G401 (cell line): Measurements from ENCODE around the gene EIF5B. TPM values are rescaled to one million over a fixed set of nuclear protein-coding genes. Genes with fewer than 3 reads are reported as not detected.
"Not testable (repeated sequence)": the region's sequence is repeated elsewhere in the genome, so short reads cannot be mapped to it uniquely, and the experiment has no call there.

ENCODE experiments used
- DNase-seq: peaks from one replicate; pipeline ENCODE4 v3.0.0-alpha.2; 2015; ENCODE audit warnings: low spot score
- in situ Hi-C: cut with HindIII; loops from 2 replicates; pipeline ENCODE4 v1.10.0; 2016; ENCODE audit warnings: low sequenced_read_pairs, mixed read lengths
- total RNA-seq: library from RNA; depleted of rRNA; stranded (reverse); fragments of >200 nt; shearing (Covaris generic); gene quantifications from 2 replicates; pipeline ENCODE4 v1.2.3, GENCODE V29; 2014; rRNA removed

Gene EIF5B, protein sequence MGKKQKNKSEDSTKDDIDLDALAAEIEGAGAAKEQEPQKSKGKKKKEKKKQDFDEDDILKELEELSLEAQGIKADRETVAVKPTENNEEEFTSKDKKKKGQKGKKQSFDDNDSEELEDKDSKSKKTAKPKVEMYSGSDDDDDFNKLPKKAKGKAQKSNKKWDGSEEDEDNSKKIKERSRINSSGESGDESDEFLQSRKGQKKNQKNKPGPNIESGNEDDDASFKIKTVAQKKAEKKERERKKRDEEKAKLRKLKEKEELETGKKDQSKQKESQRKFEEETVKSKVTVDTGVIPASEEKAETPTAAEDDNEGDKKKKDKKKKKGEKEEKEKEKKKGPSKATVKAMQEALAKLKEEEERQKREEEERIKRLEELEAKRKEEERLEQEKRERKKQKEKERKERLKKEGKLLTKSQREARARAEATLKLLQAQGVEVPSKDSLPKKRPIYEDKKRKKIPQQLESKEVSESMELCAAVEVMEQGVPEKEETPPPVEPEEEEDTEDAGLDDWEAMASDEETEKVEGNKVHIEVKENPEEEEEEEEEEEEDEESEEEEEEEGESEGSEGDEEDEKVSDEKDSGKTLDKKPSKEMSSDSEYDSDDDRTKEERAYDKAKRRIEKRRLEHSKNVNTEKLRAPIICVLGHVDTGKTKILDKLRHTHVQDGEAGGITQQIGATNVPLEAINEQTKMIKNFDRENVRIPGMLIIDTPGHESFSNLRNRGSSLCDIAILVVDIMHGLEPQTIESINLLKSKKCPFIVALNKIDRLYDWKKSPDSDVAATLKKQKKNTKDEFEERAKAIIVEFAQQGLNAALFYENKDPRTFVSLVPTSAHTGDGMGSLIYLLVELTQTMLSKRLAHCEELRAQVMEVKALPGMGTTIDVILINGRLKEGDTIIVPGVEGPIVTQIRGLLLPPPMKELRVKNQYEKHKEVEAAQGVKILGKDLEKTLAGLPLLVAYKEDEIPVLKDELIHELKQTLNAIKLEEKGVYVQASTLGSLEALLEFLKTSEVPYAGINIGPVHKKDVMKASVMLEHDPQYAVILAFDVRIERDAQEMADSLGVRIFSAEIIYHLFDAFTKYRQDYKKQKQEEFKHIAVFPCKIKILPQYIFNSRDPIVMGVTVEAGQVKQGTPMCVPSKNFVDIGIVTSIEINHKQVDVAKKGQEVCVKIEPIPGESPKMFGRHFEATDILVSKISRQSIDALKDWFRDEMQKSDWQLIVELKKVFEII
- 7.4 and 8.1 TPM in 2 replicates for total RNA-seq

DNA sequence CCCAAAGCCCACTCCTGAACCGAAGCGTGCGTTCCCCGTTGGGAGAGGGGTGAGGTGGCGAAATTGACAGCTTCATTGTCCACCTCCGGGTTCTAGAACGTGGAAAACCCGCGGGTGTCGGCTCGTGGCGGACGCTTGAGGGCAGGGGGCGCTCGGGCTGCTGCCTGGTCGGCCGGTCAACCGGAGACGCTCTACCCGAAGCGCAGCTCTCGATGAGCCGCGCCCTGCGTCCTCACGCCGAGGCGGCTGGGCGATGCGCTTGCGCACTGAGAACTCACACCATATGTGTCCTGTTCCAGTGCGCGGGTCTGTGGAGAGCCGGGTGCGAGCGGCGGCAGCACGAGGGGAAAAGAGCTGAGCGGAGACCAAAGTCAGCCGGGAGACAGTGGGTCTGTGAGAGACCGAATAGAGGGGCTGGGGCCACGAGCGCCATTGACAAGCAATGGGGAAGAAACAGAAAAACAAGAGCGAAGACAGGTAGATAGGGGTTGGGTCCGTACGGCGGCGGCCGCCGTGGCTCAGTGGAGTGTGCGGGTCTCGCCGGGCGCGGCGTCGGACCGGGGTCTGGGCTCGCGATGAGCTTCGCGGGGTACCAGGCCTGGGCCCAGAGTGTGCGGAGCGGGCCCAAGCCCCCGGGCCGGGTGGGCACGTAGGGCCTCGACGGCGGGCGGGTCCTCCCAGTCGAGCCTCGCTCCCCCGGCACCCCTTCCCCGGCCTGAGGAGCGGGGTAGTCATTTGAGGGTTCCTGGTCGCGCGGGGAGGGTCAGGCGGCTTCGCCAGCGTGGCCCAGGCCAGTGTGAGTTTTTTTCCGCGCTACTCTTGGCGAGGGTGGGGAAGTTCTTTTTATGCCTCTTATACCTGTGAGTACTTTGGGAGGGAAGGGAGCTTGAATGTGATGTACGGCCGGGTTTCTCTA lies at the start of gene EIF5B:
EIF5B (plus strand) TSS at position 277 of the 916 bp plus-strand sequence; CDS start at position 443, 166 bp downstream.
- in situ Hi-C loops = no loop called here
- DNase-seq = peak; percentile 96

DNA sequence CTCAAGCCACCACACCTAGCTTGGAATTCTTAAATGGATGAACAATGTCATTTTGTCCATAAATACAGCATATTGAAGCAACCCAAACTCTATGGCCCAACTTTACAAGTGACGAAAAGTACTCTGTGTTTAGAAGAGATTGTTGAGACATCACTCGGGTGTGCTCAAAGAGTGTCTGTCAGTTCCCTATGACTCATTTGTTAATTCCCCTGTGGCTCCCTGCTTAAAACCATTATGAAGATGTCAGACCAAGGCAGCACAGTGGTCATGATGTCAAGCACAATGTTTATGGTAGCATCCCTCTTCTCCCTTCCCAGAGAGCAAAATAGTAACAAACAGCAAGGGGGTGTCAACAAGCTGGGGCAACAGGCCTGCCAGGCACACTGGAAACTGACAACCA lies 39.2 kb upstream of the EIF5B start:
- in situ Hi-C loops = no loop called here
- DNase-seq = no peak

DNA sequence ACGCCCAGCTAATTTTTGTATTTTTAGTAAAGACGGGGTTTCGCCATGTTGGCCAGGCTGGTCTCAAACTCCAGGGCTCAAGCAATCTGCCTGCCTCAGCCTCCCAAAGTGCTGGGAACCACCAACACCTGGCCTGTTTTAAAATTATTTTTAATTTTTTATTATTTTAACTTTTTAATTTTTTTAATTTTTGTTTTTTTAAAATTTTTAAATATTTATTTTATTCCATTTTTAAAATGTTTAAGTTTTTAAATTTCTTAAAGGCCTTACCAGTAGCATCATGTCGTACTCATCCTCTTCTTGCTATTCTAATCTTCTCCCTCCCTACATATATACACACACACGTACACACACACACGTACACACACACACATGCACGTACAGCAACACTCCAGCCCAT lies 37.6 kb upstream of the EIF5B start:
- DNase-seq = no peak
- in situ Hi-C loops = no loop called here

DNA sequence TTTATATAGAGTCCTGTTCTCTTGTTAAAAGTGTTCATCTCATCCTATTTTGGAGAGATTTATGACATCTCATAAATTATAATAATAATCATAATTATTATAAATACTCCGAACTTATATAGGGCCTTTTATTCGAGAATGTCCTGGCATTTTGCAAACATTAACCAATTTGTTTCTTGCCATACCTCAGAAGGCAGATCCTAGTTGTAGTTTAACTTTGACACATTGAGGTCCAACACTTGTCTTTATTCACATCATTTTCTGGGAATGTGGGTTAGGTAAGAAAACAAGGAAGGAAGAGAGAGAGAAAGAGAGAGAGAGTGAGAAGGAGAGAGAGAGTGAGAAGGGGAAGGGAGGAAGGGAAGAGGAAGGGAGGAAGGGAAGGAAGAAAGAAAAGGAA lies 36.1 kb upstream of the EIF5B start, which contains the start of gene LYG1:
LYG1 (minus strand) TSS at position 101 of the 400 bp plus-strand sequence. CDS start 5,527 bp downstream, outside the sequence.
- DNase-seq, in situ Hi-C loops: not testable (repeated sequence)

DNA sequence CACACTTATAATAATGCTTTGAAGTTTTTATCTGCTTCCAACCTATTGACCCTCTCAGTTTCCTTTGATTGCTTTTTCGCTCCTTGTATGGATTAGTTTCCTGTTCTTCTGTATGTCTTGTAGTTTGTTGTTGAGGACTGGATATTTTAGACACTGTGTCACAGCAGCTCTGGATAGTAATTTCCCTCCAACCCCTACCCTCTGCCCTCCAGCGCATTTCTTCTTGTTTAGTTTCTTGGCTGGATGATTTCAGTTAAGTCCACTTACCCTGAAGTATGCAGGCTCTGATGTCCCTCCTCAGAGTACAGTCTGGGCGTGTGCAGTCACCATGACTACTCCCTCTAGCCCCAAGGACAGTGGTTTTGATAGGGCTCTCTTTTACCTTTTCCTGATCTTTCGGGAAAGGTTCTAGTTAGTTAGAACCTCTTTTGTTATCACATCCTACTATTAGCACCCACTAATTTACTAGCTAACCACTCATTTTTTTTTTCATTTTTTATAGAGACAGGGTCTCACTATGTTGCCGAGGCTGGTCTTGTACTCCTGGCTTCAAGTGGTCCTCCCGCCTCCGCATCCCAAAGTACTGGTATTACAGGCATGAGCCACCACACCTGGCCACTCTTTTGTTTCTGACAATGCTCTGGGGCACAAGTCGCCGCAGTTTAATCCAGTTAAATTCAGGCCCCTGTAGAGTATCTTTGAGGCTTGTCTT lies 19.9 kb upstream of the EIF5B start:
- in situ Hi-C loops = no loop called here
- no peak for DNase-seq

DNA sequence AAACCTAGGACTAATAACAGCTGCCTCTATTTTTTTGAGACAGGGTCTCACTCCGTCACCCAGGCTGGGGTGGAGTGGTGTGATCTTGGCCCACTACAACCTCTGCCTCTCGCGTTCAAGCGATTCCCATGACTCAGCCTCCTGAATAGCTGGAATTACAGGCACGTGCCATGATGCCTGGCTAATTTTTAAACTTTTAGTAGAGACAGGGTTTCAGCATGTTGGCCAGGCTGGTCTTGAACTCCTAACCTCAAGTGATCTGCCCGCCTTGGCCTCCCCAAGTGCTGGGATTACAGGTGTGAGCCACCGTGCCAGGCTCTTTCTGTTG lies 19.4 kb upstream of the EIF5B start:
- DNase-seq, in situ Hi-C loops: not testable (repeated sequence)

DNA sequence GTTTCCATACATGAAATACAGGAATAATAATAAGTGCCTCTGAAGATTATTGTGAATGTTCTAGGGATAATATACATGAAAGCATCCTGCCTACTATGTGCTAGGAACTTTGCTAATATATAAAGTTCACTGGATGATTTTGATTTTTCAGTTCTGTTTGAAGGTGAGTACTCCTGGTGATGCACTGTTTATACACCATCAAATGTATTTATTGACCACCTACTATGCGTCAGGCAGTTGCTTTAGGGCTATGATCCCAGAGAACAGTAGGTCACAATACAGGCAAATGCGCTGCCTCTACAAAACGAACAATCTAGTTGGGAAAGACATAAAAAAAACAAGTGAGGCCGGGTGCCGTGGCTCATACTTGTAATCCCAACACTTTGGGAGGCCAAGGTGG lies 11.8 kb upstream of the EIF5B start:
- no peak for DNase-seq
- in situ Hi-C loops = no loop called here

DNA sequence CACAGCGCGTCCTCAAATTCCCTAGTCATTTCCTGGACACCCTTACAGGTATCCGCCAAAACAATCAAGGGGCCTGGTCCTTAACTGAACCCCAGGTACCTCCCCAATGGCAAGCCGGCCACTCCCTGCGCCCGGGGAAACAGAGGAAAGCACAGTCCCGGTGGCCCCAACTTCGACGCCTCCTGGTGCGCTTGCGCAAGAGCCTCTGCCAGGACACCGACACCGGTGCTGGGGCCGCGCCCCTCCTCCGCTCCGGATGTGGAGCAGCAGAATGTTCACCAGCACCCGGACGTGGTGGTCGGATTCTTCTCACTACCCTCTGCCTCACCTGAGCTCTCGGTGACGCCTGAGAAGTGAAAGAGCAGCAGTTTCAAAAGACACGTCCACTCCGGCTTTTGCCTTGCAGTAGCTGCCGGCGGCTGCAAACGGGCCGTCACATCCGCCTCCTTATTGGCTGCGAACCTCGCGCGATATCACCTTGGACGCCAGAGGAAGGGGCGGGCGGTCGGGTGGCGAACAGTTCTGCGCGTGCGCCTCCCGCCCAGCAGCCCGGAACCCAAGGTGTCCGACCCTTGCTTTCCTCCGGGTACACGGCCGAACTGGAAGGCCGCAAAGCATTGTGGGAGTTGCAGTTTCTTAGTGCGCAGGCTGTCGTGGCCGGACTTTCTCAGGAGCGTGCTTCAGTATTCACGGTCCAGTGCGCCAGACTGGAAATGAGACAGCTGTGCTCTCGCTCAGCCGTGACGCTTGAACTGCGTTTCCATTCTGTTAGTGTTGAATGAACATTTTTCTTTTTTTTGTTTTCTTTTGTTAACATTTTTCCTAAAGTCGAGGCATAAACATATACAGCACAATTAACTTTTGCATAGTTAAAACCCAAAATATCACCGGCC lies 1.0 kb upstream of the EIF5B start, which contains the start of gene TXNDC9:
TXNDC9 (minus strand) TSS at position 423 of the 893 bp plus-strand sequence. CDS start 3,123 bp downstream, outside the sequence.
- peak; percentile 99 for DNase-seq
- in situ Hi-C loops = no loop called here

DNA sequence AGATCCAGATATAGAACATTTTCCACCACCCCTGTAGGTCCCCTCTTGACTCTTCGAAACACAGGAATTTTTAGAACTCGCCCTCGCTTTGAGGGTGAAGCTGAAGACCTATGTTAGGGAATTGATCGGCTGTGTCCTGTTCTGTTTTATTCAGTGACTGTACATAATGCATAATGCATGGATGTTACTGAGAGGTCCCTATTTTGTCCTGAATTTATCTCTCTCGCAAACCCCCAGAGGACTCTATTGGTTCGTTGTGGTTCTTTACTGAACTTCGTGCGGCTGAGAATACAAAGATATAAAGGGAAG lies 431 bp upstream of the EIF5B start:
- no peak for DNase-seq
- in situ Hi-C loops = no loop called here

DNA sequence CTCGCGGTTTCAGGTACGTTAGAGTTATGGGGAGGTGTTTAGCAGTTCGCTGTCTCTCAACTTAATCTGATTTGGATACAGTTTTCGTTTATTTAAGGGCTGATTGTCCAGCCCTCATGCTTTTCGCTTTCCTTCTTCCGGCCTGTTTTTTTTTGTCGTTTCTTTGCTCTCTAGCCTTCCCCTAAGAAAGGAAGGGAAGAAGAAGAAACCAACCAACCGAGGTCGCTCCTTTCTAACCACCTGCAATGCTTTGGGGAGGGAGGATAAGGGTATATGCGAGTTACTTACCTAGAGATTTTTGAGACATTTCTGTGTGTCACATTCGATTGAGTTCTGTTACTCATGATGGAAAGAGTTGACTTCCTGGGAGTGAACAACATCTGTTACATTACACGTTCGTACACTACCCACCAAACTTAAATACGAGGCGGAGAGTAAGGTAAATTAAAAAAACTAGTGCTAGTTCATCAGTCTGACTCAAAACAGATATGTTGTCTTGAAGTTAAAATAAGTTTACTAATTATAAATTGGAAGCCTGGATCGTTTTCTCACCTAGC lies 918 bp downstream of the EIF5B start:
- in situ Hi-C loops = no loop called here

DNA sequence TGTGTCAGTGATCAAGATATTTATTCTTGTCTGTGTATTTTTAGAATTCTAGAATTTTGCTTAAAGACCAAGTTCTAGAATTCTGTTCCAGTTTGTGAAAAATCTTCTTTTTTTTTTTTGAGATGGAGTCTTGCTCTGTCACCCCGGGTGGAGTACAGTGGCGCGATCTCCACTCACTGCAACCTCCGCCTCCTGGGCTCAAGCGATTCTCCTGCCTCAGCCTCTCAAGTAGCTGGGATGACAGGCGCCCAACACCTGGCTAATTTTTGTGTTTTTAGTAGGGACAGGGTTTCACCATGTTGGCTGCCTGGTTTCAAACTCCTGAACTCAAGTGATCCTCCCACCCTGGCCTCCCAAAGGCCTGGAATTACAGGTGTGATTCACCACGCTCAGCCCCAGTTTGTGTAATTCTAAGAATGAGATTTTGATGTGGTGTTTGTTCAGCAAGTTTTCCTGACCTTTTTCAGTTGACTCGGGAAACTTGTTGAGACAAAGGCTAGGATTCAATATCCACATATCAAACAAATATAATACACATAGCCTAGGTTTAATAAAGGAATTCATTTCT lies 3.6 kb downstream of the EIF5B start:
- in situ Hi-C loops = no loop called here
- DNase-seq = no peak

More for the DNA sequence above, 918 bp downstream of the EIF5B start:
- no peak for DNase-seq

DNA sequence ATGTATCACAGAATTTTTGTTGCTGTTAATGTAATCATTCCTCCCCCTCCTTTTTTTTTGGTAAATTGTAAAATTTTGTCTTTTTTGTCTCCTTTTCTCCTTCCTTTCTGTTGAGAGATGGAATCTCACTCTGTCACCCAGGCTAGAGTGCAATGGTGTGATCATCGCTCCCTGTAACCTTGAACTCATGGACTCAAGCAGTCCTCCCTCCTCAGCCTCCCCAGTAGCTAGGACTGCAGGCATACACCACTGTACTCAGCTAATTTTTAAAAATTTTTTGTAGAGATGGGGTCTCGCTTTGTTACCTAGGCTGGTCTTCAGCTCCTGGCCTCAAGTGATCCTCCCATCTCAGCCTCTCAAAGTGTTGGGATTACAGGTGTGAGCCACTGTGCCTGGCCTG lies 5.3 kb downstream of the EIF5B start:
- DNase-seq = no peak
- in situ Hi-C loops = no loop called here

DNA sequence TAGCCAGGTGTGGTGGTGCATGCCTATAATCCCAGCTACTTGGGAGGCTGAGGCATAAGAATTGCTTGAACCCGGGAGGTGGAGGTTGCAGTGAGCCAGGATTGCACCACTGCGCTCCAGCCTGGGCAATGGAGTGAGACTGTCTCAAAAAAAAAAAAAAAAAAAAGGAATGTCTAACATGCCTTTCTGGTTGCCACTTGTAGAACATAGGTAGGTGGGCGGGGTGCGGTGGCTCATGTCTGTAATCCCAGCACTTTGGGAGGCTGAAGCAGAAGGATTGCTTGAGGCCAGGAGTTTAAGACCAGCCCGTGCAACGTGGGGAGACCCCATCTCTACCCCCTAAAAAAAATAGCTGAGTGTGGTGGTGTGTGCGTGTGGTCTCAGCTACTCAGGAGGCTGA lies 8.3 kb downstream of the EIF5B start:
- in situ Hi-C loops, DNase-seq: not testable (repeated sequence)

DNA sequence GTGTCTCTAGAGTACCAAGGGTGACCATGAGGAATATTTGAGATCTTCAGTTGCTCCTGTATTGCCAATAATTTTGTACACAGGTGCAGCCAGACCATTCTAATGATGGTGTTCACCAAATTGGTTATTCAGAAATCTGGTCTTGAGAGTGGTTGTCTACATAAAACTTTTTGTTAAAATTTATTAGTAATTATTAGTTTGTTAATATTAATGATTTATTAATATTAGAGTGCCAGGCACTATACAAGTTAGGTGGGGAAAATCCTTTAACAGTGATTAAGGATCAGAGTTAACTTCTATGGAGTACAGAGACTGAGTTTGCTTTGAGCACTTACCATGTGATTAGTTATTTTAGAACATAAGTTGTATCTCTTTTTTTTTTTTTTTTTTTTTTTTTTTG lies 9.0 kb downstream of the EIF5B start:
- in situ Hi-C loops = no loop called here
- DNase-seq = no peak

DNA sequence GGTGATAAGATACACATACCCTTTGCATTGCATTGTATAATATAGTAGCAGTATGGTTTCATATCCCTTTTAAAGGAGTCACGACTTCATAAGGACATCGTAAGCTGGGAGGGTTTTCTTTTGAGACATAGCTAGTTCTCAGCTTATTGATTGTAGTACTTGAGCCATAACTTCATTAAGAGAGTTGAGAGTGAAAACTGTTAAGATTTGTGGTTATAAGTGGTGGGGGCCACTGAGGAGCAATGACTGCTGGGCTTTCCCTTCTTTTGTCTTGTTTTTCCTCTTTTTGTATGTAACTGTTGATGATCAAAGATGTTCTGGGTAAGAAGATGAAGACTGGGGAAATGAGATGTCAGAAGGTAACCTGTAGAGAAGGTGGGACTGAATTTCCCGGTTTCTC lies 11.0 kb downstream of the EIF5B start:
- in situ Hi-C loops = no loop called here
- DNase-seq = no peak

DNA sequence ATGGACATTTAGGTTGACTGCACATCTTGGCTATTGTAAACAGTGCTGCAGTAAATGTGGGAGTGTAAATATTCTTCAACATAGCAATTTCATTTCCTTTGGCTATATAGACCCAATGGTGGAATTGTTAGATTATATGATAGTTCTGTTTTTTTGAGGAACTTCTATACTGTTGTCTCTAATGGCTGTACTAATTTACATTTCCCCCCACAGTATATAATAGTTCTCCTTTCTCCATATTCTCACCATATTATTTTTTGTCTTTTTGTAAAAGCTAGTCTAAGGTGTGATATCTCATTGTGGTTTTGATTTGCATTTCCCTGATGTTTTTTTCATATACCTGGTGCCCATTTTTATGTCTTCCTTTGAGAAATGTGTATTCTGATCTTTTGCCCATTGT lies 13.0 kb downstream of the EIF5B start:
- in situ Hi-C loops = no loop called here
- no peak for DNase-seq
